ENCODE data around the gene PCNX4. TPM values are rescaled to one million over a fixed set of nuclear protein-coding genes. Genes with fewer than 3 reads are reported as not detected.

PCNX4 gene
- total RNA-seq, 4 donors from 2014 or later = 63.5 to 139 (median 85.4) TPM

GRCh38 chr14:60189923-60190840, 98.5 kb downstream of the PCNX4 start:
- Histone ChIP-seq H3K4me1 (no peaks in the 10 kb centered on the region), H3K27ac (no peak overlapping the region), H3K27me3 (no peaks in the 10 kb centered on the region), H3K36me3 (no peaks in the 10 kb centered on the region), H3K9me3 (no peaks in the 10 kb centered on the region), H3K4me3 (replicated peaks in 1 of 3) (no peak overlapping the region)
- intact Hi-C loops (cut with DNase I) = no loop called here
- 84 to 89% methylated on average over 4 of the region's 4 CpGs for WGBS, 2 donors
- no peak for DNase-seq
- no peak for TF ChIP-seq POLR2A (IDR thresholded peaks at IDR 0.05)
- no peak for TF ChIP-seq CTCF (IDR thresholded peaks at IDR 0.05)

DNA sequence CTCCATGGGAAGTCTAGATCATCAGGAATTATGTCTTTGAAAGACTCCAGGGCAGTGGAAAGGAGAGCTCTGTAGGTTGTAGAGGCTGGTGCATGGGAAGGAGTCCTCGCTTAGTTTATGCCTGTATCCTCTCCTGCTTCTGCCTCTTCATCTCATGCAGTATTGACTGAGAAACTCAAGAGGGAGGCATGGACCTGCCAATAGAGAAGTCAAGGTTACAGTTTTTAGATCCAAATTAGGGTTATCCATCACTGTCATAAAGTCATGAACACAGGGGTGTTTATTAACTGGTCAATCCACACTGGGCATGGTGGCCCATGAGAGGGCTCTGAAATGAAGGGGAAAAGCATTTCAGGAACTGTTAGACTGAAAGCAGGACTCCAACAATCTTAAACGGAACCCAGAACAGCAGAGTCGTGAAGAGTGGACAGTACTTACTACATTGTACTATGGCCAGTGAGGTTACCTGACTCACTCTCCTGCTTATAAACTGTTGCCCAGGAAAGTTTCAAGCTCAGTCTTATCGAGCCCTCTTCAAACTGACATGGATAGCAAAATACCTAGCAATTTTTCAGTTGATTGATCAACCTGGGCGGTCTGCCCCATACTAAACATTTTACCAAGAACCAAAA, 103.6 kb downstream of the PCNX4 start:
- H3K9me3 ChIP-seq = no peaks in the 10 kb centered on the region
- TF ChIP-seq CTCF (IDR thresholded peaks at IDR 0.05) (peak in 2 of 6 experiments; percentile 8 to 16), POLR2A (IDR thresholded peaks at IDR 0.05) (no peak)
- WGBS, 2 donors = 81 to 84% methylated on average over 5 of the region's 5 CpGs
- intact Hi-C loops (cut with DNase I) = no loop called here
- no peak overlapping the region for H3K27ac ChIP-seq
- H3K4me3 ChIP-seq (replicated peaks in 1 of 3) = no peak overlapping the region
- DNase-seq = no peak
- H3K36me3 ChIP-seq = no peaks in the 10 kb centered on the region
- no peaks in the 10 kb centered on the region for H3K27me3 ChIP-seq
- H3K4me1 ChIP-seq = no peaks in the 10 kb centered on the region

- H3K9me3 ChIP-seq = no peaks in the 10 kb centered on the region
- TF ChIP-seq POLR2A (IDR thresholded peaks at IDR 0.05) = no peak
- no peak for TF ChIP-seq CTCF (IDR thresholded peaks at IDR 0.05)
- no peak overlapping the region for H3K4me3 ChIP-seq (replicated peaks in 1 of 3)
- H3K4me1 ChIP-seq = no peaks in the 10 kb centered on the region
- no peaks in the 10 kb centered on the region for H3K27me3 ChIP-seq
- intact Hi-C loops (cut with DNase I) = no loop called here
- 72 to 73% methylated on average over 2 of the region's 2 CpGs for WGBS, 2 donors
- no peak for DNase-seq
- no peak overlapping the region for H3K27ac ChIP-seq
- no peaks in the 10 kb centered on the region for H3K36me3 ChIP-seq
Measured at GRCh38 chr14:60196291-60196690, 104.6 kb downstream of the PCNX4 start.

DNA sequence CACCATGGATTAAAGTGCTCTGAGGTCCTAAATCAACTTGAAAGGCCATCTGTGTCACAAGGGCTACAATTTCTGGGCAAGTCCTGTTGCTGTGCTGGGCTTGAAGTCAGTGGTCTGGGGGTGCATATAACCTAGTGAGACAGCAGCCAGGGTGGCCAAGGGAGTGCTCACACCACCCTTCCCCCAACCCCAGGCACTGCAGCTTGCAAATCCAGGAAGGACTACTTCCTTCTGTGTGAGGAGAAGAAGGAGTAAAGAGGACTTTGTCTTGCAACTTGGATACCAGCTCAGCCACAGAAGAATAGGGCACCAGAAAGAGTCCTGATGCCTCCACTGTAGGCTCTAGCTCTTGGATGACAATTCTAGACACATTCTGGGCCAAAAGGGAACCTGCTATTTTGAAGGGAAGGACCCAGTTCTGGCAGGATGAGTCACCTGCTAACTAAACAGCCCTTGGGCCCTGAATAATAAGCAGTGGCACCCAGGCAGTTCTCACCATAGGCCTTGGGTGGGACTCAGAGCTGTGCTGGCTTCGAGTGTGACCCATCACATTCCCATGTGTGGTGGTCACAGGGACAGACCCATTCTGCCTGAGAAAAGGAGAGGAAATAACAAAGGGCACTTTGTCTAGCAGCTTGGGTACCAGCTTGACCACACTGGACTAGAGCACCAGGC, 106.0 kb downstream of the PCNX4 start:
- H3K36me3 ChIP-seq = no peaks in the 10 kb centered on the region
- TF ChIP-seq CTCF (IDR thresholded peaks at IDR 0.05) = no peak
- TF ChIP-seq POLR2A (IDR thresholded peaks at IDR 0.05) = no peak
- no peak overlapping the region for H3K4me3 ChIP-seq (replicated peaks in 1 of 3)
- no peaks in the 10 kb centered on the region for H3K27me3 ChIP-seq
- intact Hi-C loops (cut with DNase I) = no loop called here
- H3K27ac ChIP-seq = no peak overlapping the region
- no peaks in the 10 kb centered on the region for H3K4me1 ChIP-seq
- WGBS, 2 donors = 88 to 100% methylated on average over 1 of the region's 1 CpG
- DNase-seq = no peak
- H3K9me3 ChIP-seq = no peaks in the 10 kb centered on the region

All from thyroid gland (tissue), 4 donors.